Transverse colon (tissue), 4 donors: ENCODE data around the gene BACH2. TPM values are rescaled to one million over a fixed set of nuclear protein-coding genes. Genes with fewer than 3 reads are reported as not detected.

Experiments used
- DNase-seq: peaks from one replicate; pipeline ENCODE4 v3.0.0-alpha.2; 2019
- H3K27ac ChIP-seq, 4 donors: fragments of 200-600 bp; sonication (generic); 2 replicates each; pipeline ENCODE4 v1.5.1; 2016 to 2018; ENCODE audit warnings: inconsistent platforms in 4 of 4
- H3K27me3 ChIP-seq: fragments of 200-600 bp; sonication (generic); 2 replicates; pipeline ENCODE4 v1.5.1; 2017; ENCODE audit warnings: inconsistent platforms
- H3K36me3 ChIP-seq, 4 donors: fragments of 200-600 bp; sonication (generic); 2 replicates each; pipeline ENCODE4 v1.5.1; 2017 to 2019; ENCODE audit warnings: inconsistent platforms in 4 of 4
- H3K4me1 ChIP-seq, 4 donors: fragments of 200-600 bp; sonication (generic); 2 replicates each; pipeline ENCODE4 v1.5.1; 2017 to 2020; ENCODE audit warnings: inconsistent platforms in 4 of 4
- H3K4me3 ChIP-seq, 4 donors: fragments of 200-600 bp; sonication (generic); 1 replicate in 1 of 4; 2 replicates in 3 of 4; pipeline versions ENCODE4 v1.5.1 to v1.6.1; 2017 to 2019; ENCODE audit warnings: inconsistent platforms in 4 of 4
- H3K9me3 ChIP-seq, 2 donors: fragments of 200-600 bp; sonication (generic); 2 replicates each; pipeline ENCODE4 v1.5.1; 2017 to 2019; ENCODE audit warnings: inconsistent platforms in 2 of 2
- EP300 ChIP-seq: sonication (generic); formaldehyde crosslinking; IDR thresholded peaks from one replicate; pipeline ENCODE4 v1.6.1; 2017; ENCODE audit warnings: antibody characterized with exemption, low read depth
- POLR2A ChIP-seq: fragments of 450-650 bp; IDR thresholded peaks from one replicate; pipeline ENCODE4 v1.6.1; 2016; ENCODE audit warnings: antibody characterized with exemption, mild to moderate bottlenecking, moderate library complexity
- POLR2AphosphoS5 ChIP-seq, 3 donors: sonication (generic); formaldehyde crosslinking; IDR thresholded peaks; one replicate each; pipeline ENCODE4 v1.6.1; 2016; ENCODE audit warnings: antibody characterized with exemption in 3 of 3
- WGBS, 2 donors: methylation state at CpG; one replicate each; pipeline ENCODE4 v1.1.5; 2018; ENCODE audit warnings: low coverage in 1 of 2; 5-methylcytosine and 5-hydroxymethylcytosine counted together
- in situ Hi-C, 4 donors: fragments of 200-750 bp; cut with MboI; loops; one replicate each; pipeline versions ENCODE4 v1.15.0 to v1.15.1; 2017; ENCODE audit warnings: low sequenced_read_pairs in 3 of 4, low pct_ligation_motif_present in 1 of 4, low pct_unique_long_range_greater_than_20kb in 1 of 4
- intact Hi-C: fragments of 100-400 bp; cut with DNase I; formaldehyde crosslinking; loops from one replicate; pipeline ENCODE4 v1.15.1; 2023; ENCODE audit warnings: low total_unique reads
- total RNA-seq, 4 donors: library from RNA; depleted of rRNA; stranded (reverse); fragments of >200 nt; gene quantifications; one replicate each; pipeline ENCODE4 v1.1.0, GENCODE V29; 2016
- TF ChIP-seq, protein P1 (sequence below), 5 experiments: fragments of 200-600 bp in 3 of 5; fragments of 450-650 bp in 2 of 5; sonication (generic) in 3 of 5; IDR thresholded peaks; 1 replicate in 2 of 5; 2 replicates in 3 of 5; pipeline ENCODE4 v1.5.1; 2016 to 2017; ENCODE audit warnings: antibody characterized with exemption in 5 of 5, inconsistent platforms in 3 of 5, mild to moderate bottlenecking in 2 of 5, moderate library complexity in 1 of 5

Gene BACH2
- total RNA-seq, 4 donors from 2014 or later: 0.20 to 7.5 (median 2.4) TPM

DNA sequence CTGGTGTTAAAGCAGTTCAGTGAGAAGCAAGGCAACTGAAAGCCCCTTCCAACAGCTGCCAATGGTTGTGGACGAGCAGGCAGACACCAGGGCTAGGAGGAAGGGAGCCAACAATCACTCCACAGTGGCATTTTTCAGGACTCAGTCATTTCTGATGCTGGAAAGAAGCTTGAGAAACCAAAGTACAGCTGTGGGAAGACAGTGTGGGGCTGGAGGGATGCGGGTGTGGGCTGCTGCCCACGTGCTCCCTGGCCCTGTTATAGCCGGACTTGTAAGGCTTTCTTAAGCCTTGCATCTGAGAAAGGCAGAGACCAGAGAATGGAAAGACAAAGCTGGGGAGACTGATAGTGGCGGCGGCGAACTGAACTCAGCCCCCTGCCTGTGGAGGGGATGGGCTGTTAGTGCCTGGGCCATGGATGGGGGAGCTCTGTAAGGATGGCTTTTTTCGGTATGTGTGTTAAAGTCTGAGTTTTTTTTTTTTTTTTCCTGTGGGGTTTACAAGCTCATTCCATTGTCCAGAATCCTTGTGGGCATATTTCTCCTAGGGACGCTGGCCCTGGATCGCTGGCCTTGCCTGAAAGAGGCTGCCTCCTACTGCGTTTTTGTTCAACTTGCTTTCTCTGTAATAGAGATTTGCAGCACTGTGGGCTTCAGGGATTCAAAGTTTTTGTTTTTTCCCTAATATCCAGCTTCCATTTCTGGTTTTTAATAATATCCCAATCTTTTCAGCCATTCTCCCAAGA is 310.7 kb downstream of the BACH2 start:
- H3K9me3 ChIP-seq: no peaks in the 10 kb centered on the region
- TF ChIP-seq, protein P1, sequence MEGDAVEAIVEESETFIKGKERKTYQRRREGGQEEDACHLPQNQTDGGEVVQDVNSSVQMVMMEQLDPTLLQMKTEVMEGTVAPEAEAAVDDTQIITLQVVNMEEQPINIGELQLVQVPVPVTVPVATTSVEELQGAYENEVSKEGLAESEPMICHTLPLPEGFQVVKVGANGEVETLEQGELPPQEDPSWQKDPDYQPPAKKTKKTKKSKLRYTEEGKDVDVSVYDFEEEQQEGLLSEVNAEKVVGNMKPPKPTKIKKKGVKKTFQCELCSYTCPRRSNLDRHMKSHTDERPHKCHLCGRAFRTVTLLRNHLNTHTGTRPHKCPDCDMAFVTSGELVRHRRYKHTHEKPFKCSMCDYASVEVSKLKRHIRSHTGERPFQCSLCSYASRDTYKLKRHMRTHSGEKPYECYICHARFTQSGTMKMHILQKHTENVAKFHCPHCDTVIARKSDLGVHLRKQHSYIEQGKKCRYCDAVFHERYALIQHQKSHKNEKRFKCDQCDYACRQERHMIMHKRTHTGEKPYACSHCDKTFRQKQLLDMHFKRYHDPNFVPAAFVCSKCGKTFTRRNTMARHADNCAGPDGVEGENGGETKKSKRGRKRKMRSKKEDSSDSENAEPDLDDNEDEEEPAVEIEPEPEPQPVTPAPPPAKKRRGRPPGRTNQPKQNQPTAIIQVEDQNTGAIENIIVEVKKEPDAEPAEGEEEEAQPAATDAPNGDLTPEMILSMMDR (IDR thresholded peaks at IDR 0.05): no peak
- TF ChIP-seq POLR2AphosphoS5 (IDR thresholded peaks at IDR 0.05) (no peak), EP300 (no peak), POLR2A (no peak)
- no peak overlapping the region for H3K4me3 ChIP-seq
- no peaks in the 10 kb centered on the region for H3K27me3 ChIP-seq
- in situ Hi-C loops (no loop called here), intact Hi-C loops (no loop called here)
- WGBS, 2 donors: 76 to 88% methylated on average over 8 to 11 of the region's 11 CpGs
- DNase-seq: no peak
- H3K27ac ChIP-seq: no peak overlapping the region
- H3K4me1 ChIP-seq: no peaks in the 10 kb centered on the region
- no peaks in the 10 kb centered on the region for H3K36me3 ChIP-seq

DNA sequence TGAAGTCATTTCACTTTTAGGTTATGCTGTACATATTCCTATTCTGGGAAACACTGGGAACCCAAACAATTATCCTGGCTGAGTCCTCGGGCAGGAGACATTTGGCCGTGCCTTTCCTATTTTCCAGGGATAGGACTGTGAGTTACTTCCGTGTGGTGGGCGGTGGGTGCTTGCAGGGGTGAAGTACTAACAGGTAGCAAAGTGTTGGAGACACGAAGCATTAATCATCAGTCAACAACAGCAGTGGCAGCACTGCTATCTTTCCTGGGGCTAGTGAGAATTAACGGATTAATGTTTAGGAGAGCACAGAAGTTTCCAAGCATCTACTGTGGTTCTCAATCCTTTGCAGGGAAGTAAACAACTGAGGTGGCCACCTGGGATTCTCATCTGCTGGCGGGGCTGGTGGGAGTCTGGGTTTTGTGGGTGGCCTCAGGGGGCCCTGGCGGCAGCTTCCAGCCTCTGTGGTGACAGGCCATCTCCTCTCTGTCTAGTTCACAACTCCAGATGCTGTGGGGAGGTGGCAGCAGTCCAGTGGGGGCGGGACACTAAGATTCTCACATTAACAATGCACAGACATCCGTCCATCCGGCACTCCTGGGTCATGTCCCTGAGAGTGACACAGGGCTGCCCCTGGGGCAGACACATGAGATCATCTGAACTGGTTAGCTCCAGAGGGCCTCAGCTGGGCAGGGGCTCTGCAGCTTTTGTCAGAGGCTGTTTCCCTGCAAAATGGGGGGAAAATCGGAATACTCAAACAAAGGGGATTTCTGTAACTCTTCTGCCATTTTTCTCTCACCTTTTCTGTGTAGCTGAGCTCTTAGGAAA is 311.5 kb downstream of the BACH2 start:
- Histone ChIP-seq H3K9me3 (no peaks in the 10 kb centered on the region), H3K27me3 (no peaks in the 10 kb centered on the region), H3K4me1 (no peaks in the 10 kb centered on the region), H3K4me3 (no peak overlapping the region), H3K36me3 (no peaks in the 10 kb centered on the region), H3K27ac (no peak overlapping the region)
- no peak for DNase-seq
- TF ChIP-seq EP300: no peak
- TF ChIP-seq, protein P1 (IDR thresholded peaks at IDR 0.05): no peak
- TF ChIP-seq POLR2AphosphoS5 (IDR thresholded peaks at IDR 0.05): no peak
- TF ChIP-seq POLR2A: no peak
- intact Hi-C loops (no loop called here), in situ Hi-C loops (no loop called here)
- WGBS, 2 donors: 66 to 85% methylated on average over 2 to 11 of the region's 12 CpGs

DNA sequence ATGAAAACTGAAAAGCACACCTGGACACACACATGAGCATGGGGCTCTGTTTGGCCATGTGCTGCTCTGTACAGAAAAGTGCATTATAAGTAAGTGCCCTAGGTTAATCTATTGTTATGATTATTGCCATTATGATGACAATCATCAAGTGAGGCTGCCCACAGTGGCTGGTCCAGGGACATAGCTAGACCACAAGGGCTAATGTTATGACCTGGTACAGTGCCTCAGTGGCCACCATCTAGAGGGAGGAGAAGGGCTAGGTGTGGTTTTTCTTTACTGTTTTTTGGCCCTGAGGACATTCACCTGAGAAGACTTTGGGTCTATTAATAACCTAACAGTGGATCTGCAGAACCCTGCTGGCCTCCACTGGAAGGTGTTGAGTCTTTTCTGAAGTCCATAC is 316.3 kb downstream of the BACH2 start:
- TF ChIP-seq, protein P1 (IDR thresholded peaks at IDR 0.05): no peak
- TF ChIP-seq POLR2A (no peak), EP300 (no peak), POLR2AphosphoS5 (IDR thresholded peaks at IDR 0.05) (no peak)
- no peak overlapping the region for H3K27ac ChIP-seq
- in situ Hi-C loops: no loop called here
- H3K9me3 ChIP-seq: no peaks in the 10 kb centered on the region
- H3K4me1 ChIP-seq: peaks cover 4 to 14% (median 7%) of the 10 kb centered on the region in 4 donors
- DNase-seq: no peak
- no peaks in the 10 kb centered on the region for H3K27me3 ChIP-seq
- H3K4me3 ChIP-seq: no peak overlapping the region
- H3K36me3 ChIP-seq: no peaks in the 10 kb centered on the region
- intact Hi-C loops: no loop called here

DNA sequence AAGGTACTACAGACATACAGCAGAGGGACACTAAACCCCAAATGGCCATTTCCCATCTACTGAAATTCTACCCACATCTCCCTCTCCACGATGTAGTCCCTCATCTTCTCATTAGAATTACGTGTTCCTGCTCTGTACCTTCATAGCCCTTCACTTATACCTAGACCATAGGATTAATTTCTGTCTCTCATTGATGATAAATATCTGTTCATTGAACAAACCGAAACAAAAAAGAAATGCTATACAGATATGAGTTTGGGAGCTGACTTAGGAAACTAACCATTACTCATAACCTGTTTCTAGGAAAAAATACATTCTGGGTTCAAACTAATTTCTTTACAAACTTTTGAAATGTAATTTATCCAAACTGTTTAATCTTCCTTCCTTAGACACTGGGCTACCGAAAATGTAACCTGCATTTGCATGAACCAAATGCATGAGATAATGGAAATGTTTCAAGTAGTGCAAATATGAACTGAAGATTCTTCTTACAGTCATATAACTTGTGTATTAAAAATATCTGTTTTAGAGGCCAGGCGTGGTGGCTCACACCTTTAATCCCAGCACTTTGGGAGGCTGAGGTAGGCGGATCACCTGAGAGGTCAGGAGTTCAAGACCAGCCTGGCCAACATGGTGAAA is 317.0 kb downstream of the BACH2 start:
- TF ChIP-seq EP300: no peak
- TF ChIP-seq, protein P1 (IDR thresholded peaks at IDR 0.05): no peak
- TF ChIP-seq POLR2AphosphoS5 (IDR thresholded peaks at IDR 0.05): no peak
- TF ChIP-seq POLR2A: no peak
- Histone ChIP-seq H3K9me3 (no peaks in the 10 kb centered on the region), H3K4me1 (peaks cover 4 to 14% (median 7%) of the 10 kb centered on the region in 4 donors), H3K27me3 (no peaks in the 10 kb centered on the region), H3K27ac (no peak overlapping the region), H3K36me3 (no peaks in the 10 kb centered on the region), H3K4me3 (no peak overlapping the region)
- DNase-seq: no peak
- intact Hi-C loops (no loop called here), in situ Hi-C loops (no loop called here)
- 68 to 86% methylated on average over 5 to 6 of the region's 6 CpGs for WGBS, 2 donors
